Activated T-cell treated with anti-CD3 and anti-CD28 coated beads, Interleukin-2, amount 50 U/mL, for 4 hours (primary cell): ENCODE data around the gene GFPT2. TPM values are rescaled to one million over a fixed set of nuclear protein-coding genes. Genes with fewer than 3 reads are reported as not detected.

Source experiments
- ATAC-seq, 2 donors: fragments of 200-7000 bp; cut with Tn5 transposase; one replicate each; pipeline ENCODE4 v1.10.0; 2021
- DNase-seq: peaks from one replicate; pipeline ENCODE4 v3.0.0-alpha.2; 2020
- H3K27me3 Mint-ChIP-seq: one replicate; pipeline ENCODE4 v1.8.0; 2021; ENCODE audit warnings: low read depth, mixed read lengths
- H3K36me3 Mint-ChIP-seq: one replicate; pipeline ENCODE4 v1.8.0; 2022; ENCODE audit warnings: mixed read lengths; ENCODE audit not compliant: insufficient read depth
- H3K4me1 Mint-ChIP-seq: one replicate; pipeline ENCODE4 v1.8.0; 2021; ENCODE audit warnings: low read depth, mixed read lengths
- H3K4me3 Mint-ChIP-seq: one replicate; pipeline ENCODE4 v1.8.0; 2021; ENCODE audit warnings: mild to moderate bottlenecking, moderate library complexity, mixed read lengths
- H3K9me3 Mint-ChIP-seq: one replicate; pipeline ENCODE4 v1.8.0; 2021; ENCODE audit warnings: mixed read lengths
- total RNA-seq, 3 donors: library from RNA; stranded (reverse); gene quantifications; one replicate each; pipeline ENCODE4 v1.2.1, GENCODE V29; 2021

Gene GFPT2
- total RNA-seq, 3 donors from 2014 or later = 0.30 to 0.48 (median 0.34) TPM

DNA sequence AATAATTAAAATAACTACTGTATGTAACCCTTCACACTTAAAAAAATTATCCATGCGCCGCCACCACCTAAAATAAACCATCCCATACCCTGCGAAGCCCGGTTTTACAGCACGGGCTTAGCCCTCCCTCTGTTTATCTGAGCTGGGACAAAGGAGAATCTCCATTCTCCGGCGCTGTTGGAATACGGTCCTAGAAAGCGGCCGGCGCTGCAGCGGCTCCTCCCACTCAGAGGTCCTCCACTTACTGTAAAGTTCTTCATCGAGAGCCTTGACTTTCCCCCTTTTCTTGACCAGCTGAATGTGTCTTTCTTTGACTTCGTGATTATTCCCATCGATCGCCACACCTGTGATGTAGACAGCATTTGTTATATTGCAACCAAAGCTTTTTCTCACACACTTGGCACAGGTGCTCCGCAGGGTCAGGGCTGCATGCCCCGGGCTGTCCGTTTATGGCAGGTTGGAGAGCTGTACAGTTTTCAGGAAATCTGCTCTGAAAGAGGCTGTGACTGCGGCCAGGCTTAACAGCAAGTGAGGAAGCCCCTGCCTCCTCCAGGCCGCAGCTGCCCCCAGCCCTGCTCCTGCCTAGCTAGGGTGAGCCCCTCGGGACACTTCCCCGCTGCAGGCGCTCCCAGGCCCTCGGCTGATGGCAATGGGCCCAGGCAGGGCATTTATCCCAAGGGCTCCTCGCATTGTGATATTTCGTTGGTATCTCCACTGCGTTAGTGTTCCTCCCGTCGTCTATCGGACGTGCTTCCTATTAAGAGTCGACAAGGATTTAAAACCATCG is 16.7 kb downstream of the GFPT2 start:
- no peak for DNase-seq
- Mint-ChIP-seq H3K27me3 (peaks cover 16% of the 10 kb centered on the region), H3K4me1 (no peaks in the 10 kb centered on the region), H3K9me3 (no peaks in the 10 kb centered on the region), H3K4me3 (no peak overlapping the region), H3K36me3 (no peaks in the 10 kb centered on the region)
- ATAC-seq = no peak

- no peak for DNase-seq
- Mint-ChIP-seq H3K36me3 (no peaks in the 10 kb centered on the region), H3K27me3 (peaks cover 17% of the 10 kb centered on the region), H3K4me1 (no peaks in the 10 kb centered on the region), H3K4me3 (no peak overlapping the region), H3K9me3 (no peaks in the 10 kb centered on the region)
- no peak for ATAC-seq
Measured at GRCh38 chr5:180335614-180336233, 17.4 kb downstream of the GFPT2 start.

DNA sequence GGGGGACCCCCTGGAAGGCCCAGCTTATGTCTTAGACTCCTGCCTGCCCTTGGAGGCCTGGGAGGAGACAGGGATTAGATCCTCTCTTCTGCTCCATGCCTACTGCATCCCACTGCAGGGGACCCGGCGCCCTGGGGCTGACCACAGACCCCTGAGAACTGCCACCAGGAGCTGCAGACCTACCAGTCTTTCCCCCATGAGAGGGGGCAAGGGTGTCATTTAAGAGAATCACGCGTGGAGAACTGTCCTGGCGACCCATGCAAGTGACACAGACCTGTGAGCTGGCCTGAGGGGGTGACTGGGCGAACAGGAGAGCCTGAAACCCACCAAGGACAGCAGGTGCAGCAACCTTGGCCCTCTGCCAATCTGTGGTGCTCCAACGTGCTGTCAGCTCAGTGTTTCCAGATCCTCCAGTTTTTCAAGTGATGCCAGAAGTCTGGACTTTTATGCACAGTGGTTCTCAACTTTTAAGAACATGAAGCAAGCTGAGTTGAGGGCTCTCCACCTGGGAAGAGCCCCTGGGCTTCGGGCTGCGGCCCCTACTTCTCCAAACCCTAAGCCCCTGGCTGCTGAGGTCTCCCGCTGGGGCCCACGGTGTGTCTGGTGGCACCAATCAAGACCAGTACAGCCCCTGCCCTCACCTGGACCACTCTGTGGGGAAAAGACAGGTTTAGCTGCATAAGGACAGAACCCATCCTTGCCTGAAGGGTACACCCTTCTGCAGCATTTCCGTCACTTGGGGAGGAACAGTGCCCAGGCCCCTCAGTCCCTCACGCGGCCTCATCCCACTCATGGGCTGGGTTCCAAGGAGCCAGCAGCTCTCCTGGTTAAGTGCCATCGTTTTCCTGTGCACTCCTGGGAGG is 18.2 kb downstream of the GFPT2 start:
- Mint-ChIP-seq H3K4me3 (no peak overlapping the region), H3K4me1 (no peaks in the 10 kb centered on the region), H3K27me3 (peaks cover 17% of the 10 kb centered on the region), H3K36me3 (no peaks in the 10 kb centered on the region), H3K9me3 (no peaks in the 10 kb centered on the region)
- DNase-seq (no peak), ATAC-seq (no peak)

- ATAC-seq = no peak
- Mint-ChIP-seq H3K36me3 (no peaks in the 10 kb centered on the region), H3K9me3 (no peaks in the 10 kb centered on the region), H3K4me1 (no peaks in the 10 kb centered on the region), H3K4me3 (no peak overlapping the region), H3K27me3 (peaks cover 17% of the 10 kb centered on the region)
- no peak for DNase-seq
Measured at GRCh38 chr5:180334176-180334575, 19.0 kb downstream of the GFPT2 start.

DNA sequence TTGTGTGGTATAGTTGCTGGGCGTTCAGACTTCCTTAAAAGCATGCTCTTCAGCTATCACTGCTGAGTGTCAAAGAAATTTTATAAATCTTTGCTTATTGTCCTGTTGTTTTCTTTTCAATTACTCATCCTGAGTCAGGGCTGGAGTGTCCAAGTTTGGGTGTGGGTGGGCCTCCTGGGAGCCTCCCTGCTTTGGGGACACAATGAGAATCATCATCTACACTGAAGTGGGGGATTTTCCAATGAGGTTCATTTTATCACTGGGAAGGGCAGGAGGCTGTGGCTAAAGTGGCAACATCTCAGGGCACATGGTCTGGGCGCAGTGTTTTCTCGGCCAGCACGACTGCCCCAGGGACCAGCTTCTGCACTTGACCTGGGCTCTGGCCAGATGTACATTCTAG is 19.5 kb downstream of the GFPT2 start:
- Mint-ChIP-seq H3K36me3 (no peaks in the 10 kb centered on the region), H3K9me3 (no peaks in the 10 kb centered on the region), H3K27me3 (peaks cover 17% of the 10 kb centered on the region), H3K4me1 (no peaks in the 10 kb centered on the region), H3K4me3 (no peak overlapping the region)
- no peak for ATAC-seq
- DNase-seq = no peak

- no peaks in the 10 kb centered on the region for H3K4me1 Mint-ChIP-seq
- no peaks in the 10 kb centered on the region for H3K9me3 Mint-ChIP-seq
- no peak overlapping the region for H3K4me3 Mint-ChIP-seq
- no peaks in the 10 kb centered on the region for H3K36me3 Mint-ChIP-seq
- DNase-seq = no peak
- no peak for ATAC-seq
- H3K27me3 Mint-ChIP-seq = peaks cover 17% of the 10 kb centered on the region
Measured at GRCh38 chr5:180332861-180333260, 20.3 kb downstream of the GFPT2 start.

DNA sequence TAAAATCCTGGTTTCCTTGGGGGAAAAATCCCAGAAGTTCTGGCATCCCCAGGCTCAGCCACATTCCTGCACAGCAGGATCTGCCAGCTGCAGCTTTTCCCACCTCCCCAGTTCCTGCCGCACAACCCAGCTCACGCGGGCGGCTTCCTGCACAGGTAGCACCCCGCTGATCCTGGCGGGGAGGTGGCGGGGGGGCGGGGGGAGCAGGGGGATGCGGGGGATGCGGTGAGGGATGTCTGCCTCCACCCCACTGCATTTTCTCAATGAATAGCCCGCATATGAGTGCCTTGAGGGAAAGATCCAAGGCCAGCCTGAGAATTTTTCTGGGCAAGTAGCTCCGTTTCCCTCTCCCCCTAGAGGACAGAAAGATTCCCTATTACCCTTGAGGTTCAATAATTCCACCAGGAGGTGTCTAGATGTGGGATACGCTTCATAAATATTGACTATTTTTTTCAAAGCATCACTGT is 21.1 kb downstream of the GFPT2 start:
- no peak for DNase-seq
- H3K4me1 Mint-ChIP-seq = no peaks in the 10 kb centered on the region
- H3K27me3 Mint-ChIP-seq = peaks cover 17% of the 10 kb centered on the region
- ATAC-seq = no peak
- H3K36me3 Mint-ChIP-seq = no peaks in the 10 kb centered on the region
- H3K4me3 Mint-ChIP-seq = no peak overlapping the region
- H3K9me3 Mint-ChIP-seq = no peaks in the 10 kb centered on the region

DNA sequence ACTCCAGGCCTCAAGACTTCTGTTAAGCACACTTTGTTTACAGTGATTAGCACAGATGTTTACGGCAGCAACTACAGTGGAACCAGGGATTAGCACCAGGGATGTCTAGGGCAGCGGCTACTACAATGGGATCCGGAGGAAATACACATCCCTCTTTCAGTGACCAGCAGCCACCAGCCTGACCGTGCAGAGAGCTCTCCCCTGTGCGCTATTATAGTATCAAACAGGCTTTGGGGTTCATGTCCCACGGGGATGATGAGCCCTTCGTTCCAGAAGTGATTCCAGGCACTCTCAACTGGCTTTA is 21.5 kb downstream of the GFPT2 start:
- no peaks in the 10 kb centered on the region for H3K36me3 Mint-ChIP-seq
- H3K27me3 Mint-ChIP-seq = peaks cover 17% of the 10 kb centered on the region
- ATAC-seq (no peak), DNase-seq (no peak)
- no peaks in the 10 kb centered on the region for H3K9me3 Mint-ChIP-seq
- no peak overlapping the region for H3K4me3 Mint-ChIP-seq
- no peaks in the 10 kb centered on the region for H3K4me1 Mint-ChIP-seq

DNA sequence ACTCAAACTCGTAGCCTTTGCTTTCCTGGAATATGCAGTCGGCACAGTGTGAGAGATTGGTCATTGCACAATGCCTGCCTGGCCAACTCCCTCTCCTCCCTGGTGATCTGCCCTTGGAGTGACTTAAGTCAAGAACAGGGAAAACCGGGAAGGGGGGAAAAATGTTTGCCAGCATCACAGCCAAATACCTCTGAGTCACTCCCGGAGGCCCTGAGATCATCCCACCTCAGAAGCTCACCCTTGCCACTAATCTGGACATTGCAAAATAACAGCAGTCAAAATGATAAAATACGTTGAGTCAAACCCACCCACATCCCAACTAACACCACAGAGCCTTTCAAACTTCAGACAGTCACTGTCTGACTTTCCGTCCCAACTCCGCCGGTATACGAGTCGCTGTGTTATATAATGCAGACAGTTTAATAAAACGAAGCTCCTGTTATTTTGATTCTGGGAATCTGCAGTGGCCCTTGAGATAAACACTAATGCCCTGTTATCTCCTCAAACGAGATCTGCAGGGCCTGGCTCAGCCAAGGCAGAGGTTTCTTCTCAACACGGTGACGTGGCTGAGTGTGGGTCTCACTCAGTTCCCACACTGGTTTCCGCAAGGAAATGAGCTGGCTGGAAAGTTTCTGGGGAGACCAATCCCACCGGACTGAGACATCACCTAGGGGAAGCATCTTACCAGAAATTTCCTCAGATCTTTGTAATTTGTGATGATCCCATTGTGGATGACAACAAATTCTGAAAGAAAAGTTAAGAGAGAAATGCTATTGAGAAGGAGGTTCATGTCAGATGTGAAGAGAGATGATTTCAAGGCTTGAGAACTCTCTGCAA is 22.1 kb downstream of the GFPT2 start:
- Mint-ChIP-seq H3K36me3 (no peaks in the 10 kb centered on the region), H3K27me3 (peaks cover 12% of the 10 kb centered on the region), H3K4me1 (no peaks in the 10 kb centered on the region), H3K4me3 (no peak overlapping the region), H3K9me3 (no peaks in the 10 kb centered on the region)
- DNase-seq = no peak
- ATAC-seq = no peak

DNA sequence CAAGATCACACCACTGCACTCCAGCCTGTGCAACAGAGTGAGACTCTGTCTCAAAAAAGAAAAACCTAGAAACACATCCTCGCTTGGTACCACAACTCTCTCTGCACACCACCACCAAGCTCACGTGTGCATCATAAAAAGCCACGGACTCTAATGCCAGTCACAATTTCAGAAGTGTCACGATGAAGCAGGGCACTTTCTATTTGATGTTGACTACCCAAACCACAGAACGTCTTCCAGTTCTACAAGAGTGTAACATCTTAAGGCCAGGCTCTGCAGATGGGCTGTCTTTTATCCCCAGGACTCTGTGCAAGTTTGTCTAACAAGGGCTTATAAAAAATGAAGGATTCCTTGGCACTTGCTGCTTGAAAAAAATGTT is 22.9 kb downstream of the GFPT2 start:
- no peak for ATAC-seq
- Mint-ChIP-seq H3K36me3 (no peaks in the 10 kb centered on the region), H3K9me3 (no peaks in the 10 kb centered on the region), H3K4me1 (no peaks in the 10 kb centered on the region), H3K4me3 (no peak overlapping the region), H3K27me3 (peaks cover 11% of the 10 kb centered on the region)
- DNase-seq = no peak

DNA sequence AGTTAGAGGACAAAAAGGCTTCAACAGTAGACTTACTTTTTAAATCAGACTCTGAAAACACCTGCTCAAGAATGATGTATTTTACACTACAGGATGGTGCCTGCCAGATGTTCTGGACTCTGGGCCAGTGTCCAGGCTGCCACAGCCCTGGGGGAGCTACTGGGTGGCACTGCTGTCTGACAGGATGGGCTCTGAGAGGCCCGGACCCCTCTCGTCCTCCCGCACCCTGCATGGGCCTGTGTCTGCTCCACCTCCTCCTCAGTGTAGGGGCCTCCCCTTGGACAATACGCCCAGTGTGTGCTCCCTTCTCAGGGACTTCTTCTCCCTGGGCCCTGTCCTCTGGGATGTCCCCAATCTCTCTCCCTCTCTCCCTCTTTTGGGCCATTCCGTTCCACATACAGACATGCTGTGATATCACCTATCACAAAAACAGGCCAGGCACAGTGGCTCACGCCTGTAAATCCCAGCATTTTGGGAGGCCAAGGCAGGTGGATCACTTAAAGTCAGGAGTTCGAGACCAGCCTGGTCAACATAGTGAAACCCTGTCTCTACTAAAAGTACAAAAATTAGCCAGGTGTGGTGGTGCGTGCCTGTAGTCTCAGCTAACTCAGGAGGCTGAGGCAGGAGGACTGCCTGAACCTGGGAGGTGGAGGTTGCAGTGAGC is 23.4 kb downstream of the GFPT2 start:
- H3K27me3 Mint-ChIP-seq = peaks cover 11% of the 10 kb centered on the region
- DNase-seq = no peak
- no peaks in the 10 kb centered on the region for H3K36me3 Mint-ChIP-seq
- no peak for ATAC-seq
- H3K4me1 Mint-ChIP-seq = no peaks in the 10 kb centered on the region
- H3K4me3 Mint-ChIP-seq = no peak overlapping the region
- H3K9me3 Mint-ChIP-seq = no peaks in the 10 kb centered on the region

GRCh38 chr5:180329138-180329435 is 24.0 kb downstream of the GFPT2 start:
- peaks cover 11% of the 10 kb centered on the region for H3K27me3 Mint-ChIP-seq
- no peak for DNase-seq
- H3K9me3 Mint-ChIP-seq = no peaks in the 10 kb centered on the region
- no peaks in the 10 kb centered on the region for H3K4me1 Mint-ChIP-seq
- H3K4me3 Mint-ChIP-seq = no peak overlapping the region
- H3K36me3 Mint-ChIP-seq = no peaks in the 10 kb centered on the region
- ATAC-seq = no peak

DNA sequence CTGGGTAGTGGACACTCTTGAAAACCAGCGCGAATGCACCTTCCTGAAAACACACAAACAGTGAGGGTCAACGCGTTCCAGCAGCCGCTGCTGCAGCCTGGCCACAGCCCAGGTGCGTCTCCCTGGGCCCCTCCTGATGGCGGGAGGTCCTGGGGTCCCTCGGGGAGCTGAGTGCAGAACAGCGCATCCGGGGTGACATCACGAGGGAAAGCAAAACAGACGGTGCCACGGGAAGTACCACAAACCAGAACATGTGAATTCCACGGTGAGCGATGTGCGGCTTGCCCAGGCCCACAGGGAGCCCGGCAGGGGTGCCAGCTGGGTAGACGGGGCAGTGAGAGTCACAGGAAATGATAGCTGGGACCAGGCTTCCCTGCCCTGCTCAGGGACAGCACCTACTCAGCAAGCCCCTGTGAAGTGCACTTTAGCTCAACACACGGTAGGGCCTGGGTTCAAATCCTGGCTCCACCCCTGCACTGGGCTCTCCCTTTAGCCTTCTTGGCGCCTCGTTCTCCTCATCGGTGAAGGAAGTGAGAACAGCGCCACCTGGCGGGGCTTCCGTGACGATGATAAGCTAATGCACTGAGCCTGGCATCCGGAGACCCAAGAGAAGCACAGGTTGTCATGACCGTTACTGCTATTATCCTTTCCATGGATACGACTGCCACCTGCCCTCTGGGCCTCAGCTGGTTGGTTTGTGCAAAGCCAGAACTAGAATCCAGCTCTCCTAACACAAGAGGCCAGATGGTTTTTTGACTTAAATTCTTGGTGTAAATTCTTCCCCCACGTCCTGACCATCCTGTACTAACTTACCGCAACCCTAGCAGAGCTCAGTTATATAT is 24.6 kb downstream of the GFPT2 start:
- H3K27me3 Mint-ChIP-seq = peaks cover 9% of the 10 kb centered on the region
- H3K4me3 Mint-ChIP-seq = no peak overlapping the region
- no peaks in the 10 kb centered on the region for H3K4me1 Mint-ChIP-seq
- DNase-seq (peak; percentile 86), ATAC-seq (peak; percentile 97)
- no peaks in the 10 kb centered on the region for H3K9me3 Mint-ChIP-seq
- no peaks in the 10 kb centered on the region for H3K36me3 Mint-ChIP-seq
